ENCODE data around the gene PITPNB.

PITPNB gene

DNA sequence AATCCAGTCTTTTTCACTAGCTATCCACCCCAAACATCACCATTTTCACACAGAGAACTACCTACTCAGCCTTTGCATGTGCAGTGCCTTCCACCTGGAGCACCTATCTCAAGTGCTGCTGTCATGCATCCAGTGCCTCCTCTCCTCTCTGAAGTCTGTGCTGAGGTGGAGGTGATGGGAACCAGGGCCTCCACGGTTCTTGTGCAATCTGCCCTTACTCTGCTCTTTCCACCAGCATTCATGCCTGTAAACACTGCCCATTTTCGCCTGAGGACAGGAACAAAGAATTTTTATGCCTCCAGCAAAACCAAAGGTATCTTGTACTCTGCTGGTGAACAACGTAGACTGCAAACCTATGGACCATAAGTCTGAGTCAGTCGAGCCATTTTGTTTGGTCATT lies 27.0 kb downstream of the PITPNB start:
- H3K4me3 ChIP-seq (ENCODE audit: low read depth, low read length) = no peak overlapping the region
- TF ChIP-seq CTCF (IDR thresholded peaks at IDR 0.05; ENCODE audit: control insufficient read depth, extremely low read depth, insufficient read depth) = no peak
- no peak for DNase-seq (ENCODE audit: low read depth)

DNA sequence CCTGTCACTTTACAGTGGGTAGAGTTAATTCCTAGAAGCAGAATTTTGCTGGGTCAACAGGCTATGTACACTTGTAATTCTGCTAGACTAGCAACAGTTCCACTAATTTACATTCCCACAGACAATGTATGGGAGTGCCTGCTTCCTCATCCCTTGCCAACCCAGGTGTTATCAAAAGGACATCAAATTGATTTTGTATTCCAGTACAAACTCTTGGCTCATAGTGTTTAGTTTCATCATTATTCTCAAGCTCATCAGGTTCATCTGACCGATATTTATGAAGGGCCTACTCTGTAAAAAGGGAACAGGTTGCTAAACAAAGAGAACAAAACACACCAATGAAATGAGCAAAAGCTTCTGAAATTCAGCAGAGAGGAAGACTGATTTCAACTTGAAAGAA lies 30.7 kb downstream of the PITPNB start:
- DNase-seq (ENCODE audit: low read depth) = peak; percentile 64
- TF ChIP-seq CTCF (IDR thresholded peaks at IDR 0.05; ENCODE audit: control insufficient read depth, extremely low read depth, insufficient read depth) = no peak
- no peak overlapping the region for H3K4me3 ChIP-seq (ENCODE audit: low read depth, low read length)

- TF ChIP-seq CTCF (IDR thresholded peaks at IDR 0.05; ENCODE audit: control insufficient read depth, extremely low read depth, insufficient read depth) = no peak
Measured at GRCh38 chr22:27886843-27887151, 32.3 kb downstream of the PITPNB start.

GRCh38 chr22:27885977-27886842 lies 32.8 kb downstream of the PITPNB start:
- H3K4me3 ChIP-seq (ENCODE audit: low read depth, low read length) = no peak overlapping the region
- DNase-seq (ENCODE audit: low read depth) = no peak
- peak; percentile 56 for TF ChIP-seq CTCF (IDR thresholded peaks at IDR 0.05; ENCODE audit: control insufficient read depth, extremely low read depth, insufficient read depth)

More at GRCh38 chr22:27886843-27887151, 32.3 kb downstream of the PITPNB start:
- no peak for DNase-seq (ENCODE audit: low read depth)
- H3K4me3 ChIP-seq (ENCODE audit: low read depth, low read length) = no peak overlapping the region

- TF ChIP-seq CTCF (IDR thresholded peaks at IDR 0.05; ENCODE audit: control insufficient read depth, extremely low read depth, insufficient read depth) = no peak
- DNase-seq (ENCODE audit: low read depth) = no peak
- H3K4me3 ChIP-seq (ENCODE audit: low read depth, low read length) = no peak overlapping the region
Measured at GRCh38 chr22:27883656-27884350, 35.3 kb downstream of the PITPNB start.

GRCh38 chr22:27882507-27883290 lies 36.4 kb downstream of the PITPNB start:
- no peak overlapping the region for H3K4me3 ChIP-seq (ENCODE audit: low read depth, low read length)
- TF ChIP-seq CTCF (IDR thresholded peaks at IDR 0.05; ENCODE audit: control insufficient read depth, extremely low read depth, insufficient read depth) = no peak
- no peak for DNase-seq (ENCODE audit: low read depth)
